A549 (cell line): Measurements from ENCODE around the gene PARP8.

ENCODE experiments used
- BHLHE40 ChIP-seq: IDR thresholded peaks from 2 replicates; pipeline ENCODE4 v1.6.1; 2012; ENCODE audit warnings: low read depth, low read length, inconsistent platforms
- CEBPB ChIP-seq, 2 experiments: fragments of >200 bp in 1 of 2; sonication (Bioruptor Twin) in 1 of 2; formaldehyde crosslinking in 1 of 2; IDR thresholded peaks; 2 replicates each; pipeline ENCODE4 v1.6.1; 2012 to 2016
- CHD2 ChIP-seq: fragments of 150-350 bp; IDR thresholded peaks from 2 replicates; pipeline ENCODE4 v1.6.1; 2014; ENCODE audit warnings: low read length; ENCODE audit not compliant: partially characterized antibody
- CTCF ChIP-seq: fragments of >200 bp; sonication (Bioruptor Twin); formaldehyde crosslinking; IDR thresholded peaks from 3 replicates; pipeline ENCODE4 v1.5.1; 2016
- EP300 ChIP-seq, 2 experiments: fragments of >200 bp; sonication (Bioruptor Twin); formaldehyde crosslinking; IDR thresholded peaks; 2 replicates in 1 of 2; 3 replicates in 1 of 2; pipeline ENCODE4 v1.6.1; 2016 to 2017
- HOXA7 ChIP-seq: fragments of 250-450 bp; sonication (Bioruptor Pico); IDR thresholded peaks from 2 replicates; pipeline ENCODE4 v1.5.0; 2020; ENCODE audit warnings: mild to moderate bottlenecking, moderate library complexity
- JUN ChIP-seq, 2 experiments: fragments of >200 bp; sonication (Bioruptor Twin); formaldehyde crosslinking; IDR thresholded peaks; 2 replicates in 1 of 2; 3 replicates in 1 of 2; pipeline ENCODE4 v1.6.1; 2016 to 2017
- POLR2A ChIP-seq: IDR thresholded peaks from 2 replicates; pipeline ENCODE4 v1.6.1; 2012; ENCODE audit warnings: mild to moderate bottlenecking, low read length
- RCOR1 ChIP-seq: fragments of 150-350 bp; IDR thresholded peaks from 2 replicates; pipeline ENCODE4 v1.6.1; 2014; ENCODE audit warnings: antibody characterized with exemption, low read length, low read depth
- TFCP2L1 ChIP-seq: fragments of 250-450 bp; sonication (Bioruptor Pico); IDR thresholded peaks from 2 replicates; pipeline ENCODE4 v1.5.0; 2021; ENCODE audit warnings: mild to moderate bottlenecking
- TP53 ChIP-seq: fragments of 250-450 bp; sonication (Bioruptor Pico); IDR thresholded peaks from 2 replicates; pipeline ENCODE4 v1.5.0; 2021; ENCODE audit warnings: mild to moderate bottlenecking, moderate library complexity
- USF2 ChIP-seq: fragments of 450-650 bp; IDR thresholded peaks from 2 replicates; pipeline ENCODE4 v1.6.1; 2014; ENCODE audit warnings: antibody characterized with exemption
- ZSCAN20 ChIP-seq: fragments of 250-450 bp; sonication (Bioruptor Pico); IDR thresholded peaks from 2 replicates; pipeline ENCODE4 v1.8.0; 2022; ENCODE audit warnings: mild to moderate bottlenecking, moderate library complexity

GRCh38 chr5:50672663-50673062, 6.2 kb downstream of the PARP8 start:
- no peak for TF ChIP-seq CTCF
- TF ChIP-seq EP300 (IDR thresholded peaks at IDR 0.05), result no peak
- TF ChIP-seq USF2, result no peak
- no peak for TF ChIP-seq POLR2A
- TF ChIP-seq TP53 (CRISPR knock-in tag), result no peak
- TF ChIP-seq CEBPB (IDR thresholded peaks at IDR 0.05), result no peak
- TF ChIP-seq JUN (IDR thresholded peaks at IDR 0.05), result no peak
- TF ChIP-seq BHLHE40, result no peak
- TF ChIP-seq ZSCAN20 (CRISPR knock-in tag), result no peak
- no peak for TF ChIP-seq TFCP2L1 (CRISPR knock-in tag)
- TF ChIP-seq CHD2, result no peak
- no peak for TF ChIP-seq HOXA7 (CRISPR knock-in tag)
- TF ChIP-seq RCOR1, result no peak
